Left renal cortex interstitium (tissue), 4 donors: ENCODE measurements around the gene CACNB1. TPM values are rescaled to one million over a fixed set of nuclear protein-coding genes. Genes with fewer than 3 reads are reported as not detected.

Experiments
- DNase-seq, 4 donors: peaks; one replicate each; pipeline ENCODE4 v3.0.0-alpha.2; 2013; ENCODE audit warnings: low read depth in 4 of 4, low spot score in 2 of 4, missing footprints in 1 of 4
- polyA plus RNA-seq, 4 donors: library from polyadenylated mRNA; unstranded; fragments of 120-200 nt; gene quantifications; one replicate each; pipeline ENCODE4 v1.2.1, GENCODE V29; 2013; ENCODE audit not compliant: insufficient read length in 4 of 4

Gene CACNB1
- polyA plus RNA-seq, 4 donors = 6.9 to 14.5 (median 9.6) TPM

- DNase-seq = no peak
These were observed 30.0 kb upstream of the CACNB1 start for GRCh38 chr17:39227364-39227919.

DNA sequence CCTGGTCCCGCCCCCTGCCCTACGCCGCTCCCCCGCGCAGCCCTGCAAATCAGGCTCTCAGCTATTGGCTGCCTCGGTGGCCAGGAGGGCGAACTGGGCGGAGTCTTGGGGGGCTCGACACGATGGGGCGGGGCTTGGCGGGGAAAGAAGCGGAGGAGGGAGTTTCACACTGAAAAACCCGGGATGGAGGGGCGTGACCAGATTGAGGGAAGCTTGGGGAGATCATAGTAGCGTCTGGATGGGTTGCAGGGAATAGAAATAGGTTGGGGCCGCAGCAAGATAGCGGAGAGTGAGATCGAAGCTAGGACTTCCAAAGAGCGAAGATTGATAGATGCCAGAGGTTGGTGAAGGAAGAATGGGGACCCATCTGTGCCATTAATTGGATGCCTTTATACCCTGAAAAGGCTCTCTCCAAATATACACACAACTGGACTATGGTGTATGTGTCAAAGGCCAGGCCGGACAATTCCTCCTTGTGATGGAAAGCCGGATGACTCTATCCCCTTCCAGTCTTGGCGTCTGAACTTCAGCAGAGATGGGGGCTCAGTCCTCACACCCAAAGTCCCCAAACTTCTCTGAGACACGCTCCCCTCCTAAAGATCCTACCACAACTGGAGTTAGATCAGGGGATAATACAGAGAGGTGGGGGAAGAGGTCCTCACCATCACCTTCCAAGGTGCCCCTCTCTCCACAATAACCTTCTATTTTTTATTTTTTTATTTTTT, 28.7 kb upstream of the CACNB1 start:
- DNase-seq = peak in 3 of 4 donors; percentile 70 to 86 (median 83)

GRCh38 chr17:39225308-39225958, 28.0 kb upstream of the CACNB1 start, which contains the start of gene STAC2:
Gene STAC2, minus strand, starts transcription at chr17:39225945. Its CDS starts 443 bp downstream, at chr17:39225502.
- no peak for DNase-seq

DNA sequence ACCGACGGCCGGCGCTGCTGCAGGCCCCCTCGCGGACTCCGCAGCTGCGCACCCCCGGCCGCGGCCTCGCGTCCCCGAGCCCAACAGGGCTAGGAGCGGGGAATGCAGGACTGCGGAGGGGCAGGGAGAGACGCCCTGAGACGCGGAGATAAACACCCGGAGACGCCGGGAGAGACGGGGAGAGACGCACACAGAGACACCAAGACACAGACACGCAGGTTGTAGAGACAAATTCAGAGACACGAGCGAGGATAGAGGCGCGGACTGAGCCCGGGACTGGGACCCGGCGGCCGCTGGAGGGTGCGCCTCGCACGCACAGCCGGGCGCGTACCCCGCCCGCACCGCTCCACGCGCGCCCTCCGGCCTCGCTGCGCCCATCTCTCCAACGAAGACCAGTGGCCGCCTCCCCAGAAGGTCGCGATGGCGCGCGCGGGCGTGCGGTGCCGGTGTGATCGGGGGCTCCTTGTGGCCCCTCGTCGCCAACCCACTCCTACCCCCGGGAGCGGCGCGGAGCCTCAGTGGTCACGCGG, 27.4 kb upstream of the CACNB1 start:
- DNase-seq = no peak

- no peak for DNase-seq
These were observed 26.7 kb upstream of the CACNB1 start for GRCh38 chr17:39223907-39224777.

DNA sequence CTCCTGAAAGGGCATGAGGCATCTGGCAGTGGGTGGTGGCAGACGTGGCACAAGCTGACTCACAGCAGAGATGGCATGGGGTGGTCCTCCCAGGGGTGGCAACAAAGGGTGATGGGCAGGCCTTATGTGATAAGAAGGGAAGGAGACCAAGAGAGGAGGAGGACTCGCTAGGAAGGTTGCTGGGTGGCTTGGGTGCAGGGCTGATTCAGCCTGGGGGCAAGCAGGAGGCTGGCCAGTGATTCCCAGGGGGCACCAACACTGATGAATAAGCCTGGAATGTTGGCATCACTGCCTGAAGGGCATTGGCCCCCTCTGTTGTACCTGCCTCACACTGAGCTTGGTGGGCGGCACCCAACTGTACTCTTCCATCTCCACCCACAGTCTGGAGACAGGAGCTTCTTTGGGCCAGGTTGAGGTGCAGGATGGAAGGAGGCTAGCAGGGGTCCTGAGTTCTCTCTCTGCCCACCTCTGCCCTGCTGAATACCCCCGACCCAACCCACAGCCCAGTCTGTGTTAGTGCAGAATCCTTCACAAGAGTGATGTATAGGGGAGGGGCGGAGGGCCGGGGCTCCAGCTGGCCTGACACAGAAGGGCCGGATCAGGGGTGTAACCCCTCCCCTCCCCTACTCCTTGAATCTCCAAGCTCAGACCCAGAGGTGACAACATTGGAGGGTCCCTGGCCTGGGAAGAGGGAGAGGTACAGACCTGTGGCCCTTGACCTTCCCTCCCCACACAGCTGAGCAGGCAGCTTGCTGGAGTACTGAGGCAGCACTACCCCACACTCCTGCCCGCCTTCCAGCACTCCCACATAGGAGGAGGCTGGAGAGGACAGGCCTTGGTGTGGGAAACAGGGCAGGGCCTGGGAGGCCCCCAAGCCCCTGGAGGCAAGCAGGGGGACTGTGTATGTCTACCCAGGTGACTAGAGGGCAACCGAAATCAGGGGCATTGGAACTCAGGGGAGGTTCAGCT, 25.7 kb upstream of the CACNB1 start:
- DNase-seq = no peak

DNA sequence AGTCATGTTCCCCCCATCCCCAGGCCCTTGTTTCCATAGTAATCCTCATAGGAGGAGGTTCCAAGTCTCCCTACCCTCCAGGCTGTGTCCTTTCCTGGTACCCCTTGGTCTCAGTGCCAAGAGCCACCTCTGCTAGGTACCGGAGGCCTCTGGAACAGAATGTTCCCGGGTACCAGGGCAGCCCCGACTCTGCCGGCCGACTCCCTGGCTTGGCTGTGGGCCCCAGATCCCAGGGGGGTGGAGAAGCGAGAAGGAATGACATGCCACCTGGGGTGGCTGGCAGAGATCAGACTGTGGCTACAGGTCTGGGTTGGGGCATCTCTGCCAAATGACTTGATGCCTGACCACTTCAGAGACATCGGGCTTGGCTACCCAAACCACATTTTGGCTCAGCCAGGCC, 24.7 kb upstream of the CACNB1 start:
- DNase-seq = no peak

GRCh38 chr17:39221572-39221971, 24.1 kb upstream of the CACNB1 start:
- no peak for DNase-seq

DNA sequence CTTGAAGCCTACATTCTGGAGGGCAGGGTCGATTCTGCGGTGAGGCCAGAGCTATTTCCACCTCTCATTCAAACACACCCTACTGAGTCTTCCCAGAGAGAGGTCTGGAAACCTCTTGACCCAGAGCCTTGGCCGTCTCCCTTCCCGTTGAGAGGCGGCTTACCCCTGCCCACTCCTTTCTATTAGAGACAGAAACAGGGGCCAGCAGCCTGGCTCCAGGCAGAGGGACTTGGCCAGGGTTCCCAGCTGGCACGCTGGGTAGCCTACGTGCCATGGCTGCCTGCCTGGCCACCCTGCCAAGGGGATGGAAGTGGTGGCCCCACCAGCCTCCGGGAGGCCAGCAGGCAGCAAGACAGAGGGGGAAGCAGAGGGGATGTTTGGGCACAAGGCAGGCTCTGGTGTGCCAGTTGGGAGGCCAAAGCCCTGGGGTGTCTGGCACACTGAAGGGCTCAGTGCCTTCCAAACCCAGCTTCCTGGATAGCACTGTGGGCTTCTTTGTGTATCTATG, 22.2 kb upstream of the CACNB1 start:
- DNase-seq = no peak

GRCh38 chr17:39218906-39219305, 21.4 kb upstream of the CACNB1 start:
- no peak for DNase-seq

- DNase-seq = no peak
These were observed 20.4 kb upstream of the CACNB1 start for GRCh38 chr17:39217734-39218369.

DNA sequence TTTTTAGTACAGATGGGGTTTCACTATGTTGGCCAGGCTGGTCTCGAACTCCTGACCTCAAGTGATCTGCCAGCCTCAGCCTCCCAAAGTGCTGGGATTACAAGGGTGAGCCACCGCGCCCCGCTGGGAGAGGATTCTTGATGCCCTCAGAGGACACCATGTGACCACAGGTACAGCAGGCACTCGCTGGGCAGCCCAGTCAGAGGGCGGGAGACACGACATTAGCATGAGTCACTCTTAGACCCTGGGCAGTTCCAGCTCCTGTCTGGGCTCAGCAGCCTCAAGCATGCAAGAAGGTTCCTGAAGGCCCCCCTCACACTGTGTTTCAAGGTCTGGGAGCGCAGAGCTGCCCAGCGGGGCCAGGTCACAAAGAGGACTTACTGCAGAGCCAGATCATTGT, 16.4 kb upstream of the CACNB1 start:
- DNase-seq = no peak

GRCh38 chr17:39212841-39213480, 15.5 kb upstream of the CACNB1 start:
- no peak for DNase-seq

- no peak for DNase-seq
These were observed 14.8 kb upstream of the CACNB1 start for GRCh38 chr17:39212195-39212810.

DNA sequence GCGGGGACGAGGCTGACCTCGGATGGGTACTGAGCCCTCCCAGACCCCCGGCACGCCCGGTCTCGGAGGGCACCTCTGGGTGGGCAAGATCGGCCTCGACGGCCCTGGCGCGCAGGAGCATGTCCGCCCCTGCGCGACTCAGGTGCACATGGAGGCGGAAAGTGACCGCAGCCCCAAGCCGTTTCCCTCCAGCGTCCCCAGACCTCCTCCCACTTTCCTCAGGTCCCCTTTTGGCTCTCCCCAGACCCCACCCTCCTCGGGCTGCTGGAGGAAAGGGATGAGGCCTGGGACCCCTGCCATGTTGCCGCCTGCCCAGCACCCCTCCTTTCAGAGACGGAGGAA, 12.6 kb upstream of the CACNB1 start:
- no peak for DNase-seq

DNA sequence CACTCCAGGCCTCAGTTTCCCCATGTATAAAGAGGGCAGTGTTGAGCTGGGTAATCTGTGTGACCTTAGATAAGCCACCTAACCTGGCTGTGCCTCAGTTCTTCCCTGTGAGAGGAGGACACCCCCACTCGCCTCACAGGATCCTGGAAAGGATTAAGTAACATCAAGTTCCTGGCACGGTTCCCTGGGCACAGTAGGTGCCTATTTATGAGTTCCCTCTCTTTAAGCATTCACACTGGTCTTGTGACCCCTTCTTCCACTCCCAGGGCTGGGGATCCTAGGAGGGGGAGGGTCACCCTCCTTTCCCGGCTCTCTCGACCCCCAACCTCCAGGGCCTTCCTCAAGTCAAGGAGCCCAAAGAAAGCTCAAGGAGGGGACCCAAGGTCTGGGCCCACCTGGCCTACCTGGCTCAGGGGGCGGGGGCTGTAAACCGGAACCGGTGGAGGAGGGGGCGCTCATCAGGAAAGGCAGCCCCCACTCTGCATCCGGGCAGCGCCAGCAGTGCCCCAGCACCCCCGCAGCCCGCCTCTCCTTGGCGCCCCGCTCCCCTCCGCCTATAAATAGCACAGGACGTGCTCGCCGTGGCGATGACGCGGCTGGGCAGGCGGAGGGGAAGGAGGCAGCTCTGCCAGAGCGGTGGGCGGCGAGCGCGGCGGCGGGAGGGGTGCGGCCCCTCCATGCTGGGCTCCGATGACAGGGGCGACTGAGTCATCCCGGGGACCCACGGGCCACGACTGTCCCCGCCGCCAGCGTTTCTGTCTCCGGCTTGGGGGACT, 12.0 kb upstream of the CACNB1 start:
- no peak for DNase-seq

DNA sequence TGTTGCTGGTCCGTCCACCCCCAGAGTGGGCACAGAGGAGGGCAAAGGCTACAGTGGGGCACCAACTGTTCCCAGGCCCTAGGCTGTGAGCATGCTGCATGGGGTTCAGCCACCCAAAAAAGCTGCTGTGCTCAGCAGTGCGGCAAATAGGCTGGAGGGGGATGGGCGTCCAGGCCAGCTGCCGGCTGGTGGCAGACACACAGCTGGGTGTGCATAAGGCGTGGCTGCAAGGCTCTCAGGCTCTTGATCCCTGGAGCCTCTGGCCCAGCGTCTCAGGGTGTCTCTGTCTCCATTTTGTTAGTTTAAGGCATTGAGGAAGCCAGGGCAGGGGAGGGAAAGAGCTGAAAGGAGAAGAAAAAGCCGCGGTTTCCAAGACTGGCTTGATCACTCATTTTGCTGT, 11.4 kb upstream of the CACNB1 start:
- no peak for DNase-seq
